ENCODE measurements around the gene KIF18A.

- TF ChIP-seq, protein P1, sequence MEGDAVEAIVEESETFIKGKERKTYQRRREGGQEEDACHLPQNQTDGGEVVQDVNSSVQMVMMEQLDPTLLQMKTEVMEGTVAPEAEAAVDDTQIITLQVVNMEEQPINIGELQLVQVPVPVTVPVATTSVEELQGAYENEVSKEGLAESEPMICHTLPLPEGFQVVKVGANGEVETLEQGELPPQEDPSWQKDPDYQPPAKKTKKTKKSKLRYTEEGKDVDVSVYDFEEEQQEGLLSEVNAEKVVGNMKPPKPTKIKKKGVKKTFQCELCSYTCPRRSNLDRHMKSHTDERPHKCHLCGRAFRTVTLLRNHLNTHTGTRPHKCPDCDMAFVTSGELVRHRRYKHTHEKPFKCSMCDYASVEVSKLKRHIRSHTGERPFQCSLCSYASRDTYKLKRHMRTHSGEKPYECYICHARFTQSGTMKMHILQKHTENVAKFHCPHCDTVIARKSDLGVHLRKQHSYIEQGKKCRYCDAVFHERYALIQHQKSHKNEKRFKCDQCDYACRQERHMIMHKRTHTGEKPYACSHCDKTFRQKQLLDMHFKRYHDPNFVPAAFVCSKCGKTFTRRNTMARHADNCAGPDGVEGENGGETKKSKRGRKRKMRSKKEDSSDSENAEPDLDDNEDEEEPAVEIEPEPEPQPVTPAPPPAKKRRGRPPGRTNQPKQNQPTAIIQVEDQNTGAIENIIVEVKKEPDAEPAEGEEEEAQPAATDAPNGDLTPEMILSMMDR (IDR thresholded peaks at IDR 0.05; ENCODE audit: poor library complexity), result no peak
- TF ChIP-seq EZH2phosphoT487 (IDR thresholded peaks at IDR 0.05; ENCODE audit: low read depth, severe bottlenecking, unreplicated experiment) (no peak), EZH2 (IDR thresholded peaks at IDR 0.05; ENCODE audit: borderline replicate concordance) (no peak)
These were observed 32.0 kb upstream of the KIF18A start for GRCh38 chr11:28139841-28140415.
